Measurements from ENCODE around the gene POLL.

DNA sequence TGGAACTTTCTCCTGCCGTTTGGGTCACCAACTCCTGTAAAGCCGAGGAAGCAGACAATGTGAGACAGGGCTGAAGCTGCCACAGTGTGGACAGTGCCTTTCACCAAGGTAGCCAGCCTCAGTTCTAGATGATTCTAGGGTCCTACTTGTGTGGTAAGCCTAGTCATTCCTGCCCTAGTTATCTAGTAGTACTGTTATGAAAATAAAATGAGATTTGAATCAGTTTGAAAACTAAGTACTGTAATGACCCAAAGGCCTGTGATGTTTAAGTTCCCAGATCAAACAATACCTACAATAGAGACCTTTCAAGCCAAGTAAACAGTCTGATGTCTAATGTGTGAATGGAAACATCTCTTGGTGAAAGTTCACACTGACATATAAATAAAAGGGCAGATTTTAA, 37.1 kb downstream of the POLL start:
- TF ChIP-seq ATF3 (IDR thresholded peaks at IDR 0.05; ENCODE audit: borderline replicate concordance, extremely low read depth, low read depth, low read length) (no peak), TAF1 (IDR thresholded peaks at IDR 0.05; ENCODE audit: borderline replicate concordance, low read depth, low read length) (no peak), SIN3A (IDR thresholded peaks at IDR 0.05; ENCODE audit: low read depth, low read length) (no peak), CEBPB (IDR thresholded peaks at IDR 0.05; ENCODE audit: borderline replicate concordance in 1 of 2, low read depth in 2 of 2, low read length in 2 of 2) (no peak), POLR2A (IDR thresholded peaks at IDR 0.05; ENCODE audit: low read depth, low read length) (no peak), SMARCA5 (IDR thresholded peaks at IDR 0.05) (no peak)
- TF ChIP-seq, protein P1, sequence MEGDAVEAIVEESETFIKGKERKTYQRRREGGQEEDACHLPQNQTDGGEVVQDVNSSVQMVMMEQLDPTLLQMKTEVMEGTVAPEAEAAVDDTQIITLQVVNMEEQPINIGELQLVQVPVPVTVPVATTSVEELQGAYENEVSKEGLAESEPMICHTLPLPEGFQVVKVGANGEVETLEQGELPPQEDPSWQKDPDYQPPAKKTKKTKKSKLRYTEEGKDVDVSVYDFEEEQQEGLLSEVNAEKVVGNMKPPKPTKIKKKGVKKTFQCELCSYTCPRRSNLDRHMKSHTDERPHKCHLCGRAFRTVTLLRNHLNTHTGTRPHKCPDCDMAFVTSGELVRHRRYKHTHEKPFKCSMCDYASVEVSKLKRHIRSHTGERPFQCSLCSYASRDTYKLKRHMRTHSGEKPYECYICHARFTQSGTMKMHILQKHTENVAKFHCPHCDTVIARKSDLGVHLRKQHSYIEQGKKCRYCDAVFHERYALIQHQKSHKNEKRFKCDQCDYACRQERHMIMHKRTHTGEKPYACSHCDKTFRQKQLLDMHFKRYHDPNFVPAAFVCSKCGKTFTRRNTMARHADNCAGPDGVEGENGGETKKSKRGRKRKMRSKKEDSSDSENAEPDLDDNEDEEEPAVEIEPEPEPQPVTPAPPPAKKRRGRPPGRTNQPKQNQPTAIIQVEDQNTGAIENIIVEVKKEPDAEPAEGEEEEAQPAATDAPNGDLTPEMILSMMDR (IDR thresholded peaks at IDR 0.05 in 2 of 3, conservative IDR thresholded peaks at IDR 0.05 in 1 of 3; ENCODE audit: control insufficient read depth in 2 of 3, extremely low read depth in 1 of 3, insufficient read depth in 1 of 3, low read depth in 3 of 3, low read length in 3 of 3), result no peak

Measured in GM12878 (cell line).